HG03457 (cell line): ENCODE measurements around the gene PCK2.

Experiments used
- ATAC-seq: cut with Tn5 transposase; IDR thresholded peaks from one replicate; pipeline ENCODE4 v1.9.1; 2021; ENCODE audit warnings: moderate number of reproducible peaks; ENCODE audit not compliant: unreplicated experiment

Gene PCK2

DNA sequence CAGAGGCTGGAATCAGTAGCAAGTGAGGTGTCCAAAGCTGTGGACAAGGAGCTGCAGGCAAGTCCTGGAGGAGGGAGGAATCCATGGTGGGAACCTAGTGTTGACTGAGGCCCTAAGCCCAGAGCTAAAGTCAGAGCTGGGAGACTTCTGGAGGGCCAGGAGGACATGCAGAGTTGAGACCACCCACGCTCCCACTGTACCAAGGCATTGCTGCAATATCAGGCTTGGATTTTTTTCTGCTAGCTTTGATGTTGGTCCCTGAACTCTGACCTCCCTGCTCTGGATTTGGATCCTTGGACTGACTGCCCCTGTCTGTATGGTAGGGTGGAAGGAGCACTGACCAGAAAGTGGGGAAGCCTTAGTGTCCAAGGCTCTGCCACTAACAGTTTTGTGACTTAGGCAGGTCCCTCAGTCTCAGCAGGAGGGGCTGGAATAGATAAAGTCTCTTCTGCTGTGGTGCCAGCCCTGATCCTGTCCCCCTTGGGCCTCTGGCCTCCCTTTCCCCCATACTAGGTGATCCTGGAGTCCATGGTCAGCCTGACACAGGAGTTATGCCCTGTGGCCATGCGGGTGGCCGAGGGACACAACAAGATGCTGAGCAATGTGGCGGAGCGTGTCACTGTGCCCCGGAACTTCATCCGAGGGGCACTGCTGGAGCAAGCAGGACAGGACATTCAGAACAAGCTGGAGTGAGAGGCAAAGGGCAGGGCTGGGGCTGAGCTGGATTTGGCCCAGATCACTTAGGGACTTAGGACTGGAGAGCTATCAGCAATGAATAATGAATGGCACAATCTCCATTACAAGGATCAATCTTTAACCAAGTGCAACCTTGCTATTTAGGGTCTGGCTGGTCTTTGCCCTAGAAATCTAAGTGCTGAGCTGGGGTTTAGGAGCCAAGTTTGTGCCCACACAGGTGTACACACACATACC, 32.9 kb upstream of the PCK2 start:
- ATAC-seq, result no peak

DNA sequence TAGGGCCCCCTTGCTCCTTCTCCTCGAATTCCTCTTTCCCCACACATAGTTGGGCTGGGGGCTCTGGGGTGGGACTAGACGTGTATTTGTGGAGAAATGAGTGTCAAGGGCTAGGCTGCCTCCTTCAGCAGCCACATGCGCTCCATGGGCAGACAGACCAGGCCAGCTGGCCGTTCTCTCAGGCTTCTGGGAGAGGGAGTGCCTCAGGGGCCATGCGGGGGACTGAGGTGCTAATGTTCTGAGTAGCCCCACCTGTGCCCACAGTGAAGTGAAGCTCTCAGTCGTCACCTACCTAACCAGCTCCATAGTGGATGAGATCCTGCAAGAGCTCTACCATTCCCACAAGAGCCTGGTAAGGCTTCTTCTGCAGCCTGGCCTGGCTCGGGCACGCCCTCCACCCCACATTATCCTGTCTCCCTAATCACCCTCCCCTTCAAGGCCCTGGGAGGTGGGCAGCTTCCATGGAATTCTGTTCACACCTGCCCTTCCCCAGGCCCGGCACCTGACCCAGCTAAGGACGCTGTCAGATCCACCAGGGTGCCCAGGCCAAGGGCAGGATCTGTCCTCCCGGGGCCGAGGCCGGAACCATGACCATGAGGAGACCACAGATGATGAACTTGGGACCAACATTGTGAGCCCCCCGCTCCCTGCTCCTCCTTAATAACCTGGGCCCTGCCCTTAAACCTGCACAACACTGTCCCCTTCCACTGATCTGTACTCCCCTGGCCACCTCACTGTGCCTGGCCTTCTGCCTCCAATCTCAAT, 31.7 kb upstream of the PCK2 start:
- ATAC-seq, result no peak

- ATAC-seq, result no peak
Observed at GRCh38 chr14:24063263-24063836, 30.8 kb upstream of the PCK2 start.

- no peak for ATAC-seq
Observed at GRCh38 chr14:24064091-24064795, 29.9 kb upstream of the PCK2 start.

DNA sequence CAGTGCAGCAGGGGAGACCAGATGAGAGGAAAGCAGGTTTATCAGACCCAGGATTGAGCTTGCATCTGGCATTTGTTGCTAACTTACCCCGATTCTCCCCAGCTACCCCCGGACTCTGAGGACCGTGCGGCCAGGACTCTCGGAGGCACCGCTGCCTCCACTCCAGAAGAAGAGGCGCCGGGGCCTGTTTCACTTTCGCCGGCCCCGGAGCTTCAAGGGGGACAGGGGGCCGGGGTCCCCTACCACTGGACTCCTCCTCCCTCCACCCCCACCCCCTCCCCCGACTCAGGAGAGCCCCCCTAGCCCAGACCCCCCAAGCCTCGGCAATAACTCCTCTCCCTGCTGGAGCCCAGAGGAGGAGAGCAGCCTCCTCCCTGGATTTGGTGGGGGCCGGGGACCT, 29.3 kb upstream of the PCK2 start:
- no peak for ATAC-seq

GRCh38 chr14:24065408-24065807, 28.7 kb upstream of the PCK2 start:
- no peak for ATAC-seq

DNA sequence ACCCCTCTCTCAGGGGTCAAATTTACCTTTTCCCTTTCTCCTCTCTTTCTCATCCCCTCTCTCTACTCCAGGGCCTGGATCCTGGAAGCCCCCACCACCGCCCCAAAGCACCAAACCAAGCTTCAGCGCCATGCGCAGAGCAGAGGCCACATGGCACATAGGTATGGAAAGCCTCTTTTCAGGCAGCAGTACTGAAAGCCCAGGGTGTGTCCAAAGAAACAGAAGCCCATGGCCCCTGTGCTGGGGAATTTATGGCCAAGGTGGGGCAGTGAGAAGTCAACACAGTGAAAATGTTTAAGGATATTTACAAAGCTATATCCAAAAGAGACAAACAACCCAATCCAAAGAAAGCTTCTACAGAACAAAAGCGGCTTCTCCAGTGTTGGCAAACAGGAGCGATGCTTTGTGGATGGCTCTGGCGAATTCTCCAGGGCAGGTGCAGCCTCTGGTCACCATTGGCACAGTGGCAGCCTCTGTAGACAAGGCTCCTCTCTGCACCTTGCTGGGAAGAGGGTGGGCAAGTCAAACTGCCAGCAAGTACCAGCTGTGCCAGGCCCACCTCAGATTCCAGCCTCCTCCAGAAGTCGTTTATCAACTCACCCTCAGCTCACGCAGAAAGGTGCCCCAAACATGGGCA, 27.5 kb upstream of the PCK2 start:
- no peak for ATAC-seq

GRCh38 chr14:24067133-24068082, 26.7 kb upstream of the PCK2 start:
- no peak for ATAC-seq

DNA sequence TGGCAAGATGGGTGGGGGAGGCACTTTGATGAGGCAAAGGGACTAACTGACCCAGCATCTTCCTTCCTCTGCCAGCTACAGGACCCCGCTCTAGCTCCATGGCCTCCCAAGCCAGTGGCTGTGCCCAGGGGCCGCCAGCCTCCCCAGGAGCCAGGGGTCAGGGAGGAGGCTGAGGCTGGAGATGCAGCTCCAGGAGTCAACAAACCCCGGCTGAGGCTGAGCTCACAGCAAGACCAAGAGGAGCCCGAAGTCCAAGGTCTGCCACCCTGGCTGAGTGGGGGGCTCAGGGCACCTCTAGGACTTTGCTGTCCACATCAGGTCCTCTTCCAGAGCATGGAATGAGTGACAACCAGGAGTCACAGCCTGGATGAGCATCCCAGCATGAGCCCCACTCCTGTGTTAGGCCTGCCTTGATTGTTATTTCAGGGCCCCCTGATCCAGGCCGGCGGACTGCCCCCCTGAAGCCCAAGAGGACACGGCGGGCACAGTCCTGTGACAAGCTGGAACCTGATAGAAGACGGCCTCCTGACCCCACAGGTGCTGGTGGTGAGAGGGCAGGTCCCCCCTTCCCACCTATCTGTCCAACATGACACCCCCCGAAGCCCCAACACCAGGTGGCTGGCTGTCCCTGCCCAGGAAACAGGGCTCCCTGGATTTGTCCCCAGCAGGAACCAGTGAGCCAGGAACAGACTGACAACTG, 25.2 kb upstream of the PCK2 start:
- no peak for ATAC-seq

DNA sequence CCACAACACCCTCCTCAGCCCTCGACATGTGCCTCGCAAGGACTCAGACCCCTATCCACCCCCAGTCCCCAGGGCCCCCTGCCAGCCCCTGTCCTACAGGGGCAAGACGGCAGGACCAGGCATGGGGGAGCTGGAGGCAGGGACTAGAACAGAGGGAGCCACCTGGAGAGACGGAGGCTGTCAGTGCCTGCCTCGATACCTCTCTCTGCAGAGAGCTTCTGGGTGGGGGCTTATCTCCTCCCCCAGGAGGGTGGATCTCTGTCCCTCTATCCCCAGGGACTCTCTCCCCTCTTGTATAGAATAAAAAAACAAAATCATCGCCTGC, 24.7 kb upstream of the PCK2 start:
- ATAC-seq, result no peak

- ATAC-seq, result no peak
Observed at GRCh38 chr14:24070285-24071143, 23.6 kb upstream of the PCK2 start.

DNA sequence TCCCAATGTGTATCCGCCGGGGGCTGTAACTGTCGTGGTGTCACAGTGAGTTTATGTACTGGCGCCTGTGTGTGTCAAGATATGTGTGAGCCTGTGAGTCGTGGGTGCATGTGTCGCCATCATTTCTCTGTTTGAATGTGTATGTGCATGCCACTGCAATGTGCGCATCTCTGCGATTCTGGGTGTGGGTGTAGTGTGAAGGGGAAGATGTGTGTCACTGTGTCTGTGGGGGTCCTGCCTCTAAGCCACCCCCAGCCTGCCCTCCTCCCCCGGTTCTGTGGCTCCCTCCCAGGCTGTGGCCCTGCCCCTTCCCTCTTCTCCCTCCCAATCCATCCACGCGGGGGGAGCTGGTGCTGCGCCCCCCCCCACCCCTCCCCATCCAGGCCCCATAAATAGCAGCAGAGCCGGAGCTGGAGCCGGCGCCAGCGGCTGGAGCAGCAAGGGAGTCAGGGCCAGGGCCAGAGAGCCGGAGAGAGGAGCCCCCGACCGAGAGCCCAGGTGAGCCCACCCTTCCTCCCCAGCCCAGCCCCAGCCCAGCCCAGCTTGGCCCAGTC, 22.9 kb upstream of the PCK2 start, which contains the start of gene CPNE6:
Gene CPNE6 (plus strand): TSS at position 419 of the 554 bp plus-strand sequence. CDS start 1,375 bp downstream, outside the sequence.
- no peak for ATAC-seq

- no peak for ATAC-seq
Observed at GRCh38 chr14:24071836-24072430, 22.2 kb upstream of the PCK2 start.

DNA sequence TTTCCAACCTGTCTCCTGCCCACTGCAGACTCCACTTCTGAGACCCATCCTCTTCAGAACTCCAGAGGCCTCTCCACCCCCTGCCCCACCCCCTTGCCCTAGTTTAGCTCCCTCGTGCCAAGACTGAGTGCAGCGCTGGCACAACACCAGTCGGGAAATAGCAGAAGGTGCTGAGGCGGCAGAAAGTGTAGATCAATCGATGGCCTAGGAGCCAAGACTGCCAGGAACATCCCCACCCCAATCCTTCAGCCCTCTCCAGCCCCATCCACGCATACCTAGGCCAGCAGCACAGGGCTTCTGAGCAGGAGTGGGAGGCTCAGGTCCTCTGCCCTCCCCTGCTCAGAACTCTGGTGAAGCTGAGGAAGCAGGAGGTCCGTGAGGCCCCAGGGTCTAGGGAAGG, 21.7 kb upstream of the PCK2 start:
- no peak for ATAC-seq

DNA sequence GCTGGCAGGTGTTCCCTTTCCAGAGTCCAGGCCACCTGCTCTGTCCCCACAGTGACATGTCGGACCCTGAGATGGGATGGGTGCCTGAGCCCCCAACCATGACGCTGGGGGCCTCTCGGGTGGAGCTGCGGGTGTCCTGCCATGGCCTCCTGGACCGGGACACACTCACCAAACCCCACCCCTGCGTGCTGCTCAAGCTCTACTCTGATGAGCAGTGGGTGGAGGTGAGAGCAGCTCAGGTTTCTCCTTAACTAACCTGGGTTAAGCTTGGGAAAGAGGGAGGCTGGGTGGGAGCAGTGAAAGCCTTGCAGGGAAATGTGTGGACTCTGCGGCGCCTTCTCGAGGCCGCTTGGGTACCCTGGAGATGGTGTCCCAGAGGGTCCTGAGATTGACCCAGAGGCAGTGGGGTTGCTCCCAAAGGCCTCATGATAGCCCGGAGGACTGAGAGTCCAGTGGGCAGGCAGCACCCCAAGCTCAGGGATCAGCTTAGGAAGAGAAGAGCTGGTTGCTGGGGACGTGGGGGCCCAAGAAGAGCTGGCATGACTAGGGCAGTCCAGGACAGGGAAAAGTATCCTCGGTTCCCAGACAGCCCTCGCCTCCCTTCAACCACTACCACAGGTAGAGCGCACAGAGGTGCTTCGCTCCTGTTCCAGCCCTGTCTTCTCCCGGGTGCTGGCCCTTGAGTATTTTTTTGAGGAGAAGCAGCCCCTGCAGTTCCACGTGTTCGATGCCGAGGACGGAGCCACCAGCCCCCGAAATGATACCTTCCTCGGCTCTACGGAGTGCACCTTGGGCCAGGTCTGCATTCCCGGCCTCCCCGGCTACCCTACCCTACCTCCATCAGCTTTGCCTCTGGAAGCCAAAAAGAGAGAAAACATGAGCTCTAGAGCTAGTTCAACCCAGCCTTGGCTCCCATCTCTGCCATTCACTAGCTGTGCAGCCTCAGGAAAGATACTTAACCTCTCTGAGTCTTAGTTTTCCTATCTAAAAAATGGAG, 20.9 kb upstream of the PCK2 start:
- no peak for ATAC-seq
